ENCODE results near the gene GPR78.

GPR78 gene

GRCh38 chr4:8540072-8540471 is 40.1 kb upstream of the GPR78 start:
- TF ChIP-seq ZC3H10 (CRISPR knock-in tag; IDR thresholded peaks at IDR 0.05) (no peak), GLIS3 (CRISPR knock-in tag; IDR thresholded peaks at IDR 0.05) (no peak), ESRRG (CRISPR knock-in tag; IDR thresholded peaks at IDR 0.05) (no peak), CREB5 (CRISPR knock-in tag; IDR thresholded peaks at IDR 0.05; ENCODE audit: low read depth) (no peak)
- no peak for ATAC-seq

GRCh38 chr4:8540586-8540985 is 39.6 kb upstream of the GPR78 start:
- no peak for ATAC-seq
- TF ChIP-seq CSDC2 (CRISPR knock-in tag; IDR thresholded peaks at IDR 0.05) (no peak), ZFP30 (CRISPR knock-in tag; IDR thresholded peaks at IDR 0.05) (no peak), BACH2 (CRISPR knock-in tag; IDR thresholded peaks at IDR 0.05; ENCODE audit: borderline replicate concordance) (no peak), GLIS3 (CRISPR knock-in tag; IDR thresholded peaks at IDR 0.05) (no peak), ISL1 (CRISPR knock-in tag; IDR thresholded peaks at IDR 0.05) (no peak), ESRRG (CRISPR knock-in tag; IDR thresholded peaks at IDR 0.05) (no peak), RARB (CRISPR knock-in tag; IDR thresholded peaks at IDR 0.05) (no peak), ZNF565 (CRISPR knock-in tag; conservative IDR thresholded peaks at IDR 0.05; ENCODE audit: low read depth) (no peak), CSRNP3 (CRISPR knock-in tag; IDR thresholded peaks at IDR 0.05) (no peak), TCF4 (CRISPR knock-in tag; IDR thresholded peaks at IDR 0.05; ENCODE audit: borderline replicate concordance) (no peak)

GRCh38 chr4:8540991-8541390 is 39.2 kb upstream of the GPR78 start:
- TF ChIP-seq ZFP30 (CRISPR knock-in tag; IDR thresholded peaks at IDR 0.05): no peak
- TF ChIP-seq BACH2 (CRISPR knock-in tag; IDR thresholded peaks at IDR 0.05; ENCODE audit: borderline replicate concordance): no peak
- no peak for TF ChIP-seq PPARA (CRISPR knock-in tag; IDR thresholded peaks at IDR 0.05; ENCODE audit: borderline replicate concordance)
- TF ChIP-seq RARB (CRISPR knock-in tag; IDR thresholded peaks at IDR 0.05): no peak
- no peak for TF ChIP-seq POU6F1 (CRISPR knock-in tag; IDR thresholded peaks at IDR 0.05; ENCODE audit: borderline replicate concordance, low read depth)
- TF ChIP-seq ZC3H10 (CRISPR knock-in tag; IDR thresholded peaks at IDR 0.05): no peak
- TF ChIP-seq CSRNP3 (CRISPR knock-in tag; IDR thresholded peaks at IDR 0.05): no peak
- TF ChIP-seq ARNTL (CRISPR knock-in tag; IDR thresholded peaks at IDR 0.05; ENCODE audit: borderline replicate concordance, low read depth): no peak
- no peak for TF ChIP-seq ESRRG (CRISPR knock-in tag; IDR thresholded peaks at IDR 0.05)
- no peak for TF ChIP-seq CSDC2 (CRISPR knock-in tag; IDR thresholded peaks at IDR 0.05)
- no peak for TF ChIP-seq ZNF8 (CRISPR knock-in tag; IDR thresholded peaks at IDR 0.05)
- no peak for TF ChIP-seq OSR1 (CRISPR knock-in tag; IDR thresholded peaks at IDR 0.05)
- no peak for TF ChIP-seq ZFP3 (CRISPR knock-in tag; IDR thresholded peaks at IDR 0.05)
- TF ChIP-seq SNAI2 (CRISPR knock-in tag; IDR thresholded peaks at IDR 0.05): no peak
- no peak for TF ChIP-seq CREB5 (CRISPR knock-in tag; IDR thresholded peaks at IDR 0.05; ENCODE audit: low read depth)
- no peak for TF ChIP-seq PATZ1 (CRISPR knock-in tag; IDR thresholded peaks at IDR 0.05; ENCODE audit: borderline replicate concordance)
- ATAC-seq: no peak
